OCI-LY7 (cell line): ENCODE measurements around the gene FAM107B. TPM values are rescaled to one million over a fixed set of nuclear protein-coding genes. Genes with fewer than 3 reads are reported as not detected.

Experiments
- BruUV-seq: library from RNA; stranded (reverse); fragments of 400-500 nt; replicated peaks from 2 replicates; lab custom pipeline; 2021; lab: Mats Ljungman, UMichigan
- CTCF ChIA-PET: fragments of 300-600 bp; sonication (Branson Sonifier 250); formaldehyde crosslinking; loops from one replicate; lab custom pipeline; 2022; ENCODE audit warnings: antibody characterized with exemption; ENCODE audit not compliant: unreplicated experiment; lab: Charles Lee
- POLR2A ChIA-PET: fragments of 300-600 bp; sonication (Branson Sonifier 250); formaldehyde crosslinking; loops from one replicate; lab custom pipeline; 2022; ENCODE audit warnings: antibody characterized with exemption; lab: Charles Lee
- DNase-seq: peaks from one replicate; pipeline ENCODE4 v3.0.0-alpha.2; 2015; ENCODE audit warnings: low spot score
- H2AFZ ChIP-seq: fragments of 200-600 bp; sonication (generic), shearing (Covaris generic); 2 replicates; pipeline ENCODE4 v1.6.1; 2014; ENCODE audit warnings: mild to moderate bottlenecking, antibody characterized with exemption, low read length, moderate library complexity
- H3K27ac ChIP-seq: fragments of 200-600 bp; sonication (generic); 2 replicates; pipeline ENCODE4 v1.5.1; 2014; ENCODE audit warnings: mixed run types, low read depth, mild to moderate bottlenecking, moderate library complexity, low read length, inconsistent platforms; ENCODE audit not compliant: poor library complexity, severe bottlenecking
- H3K36me3 ChIP-seq: fragments of 200-600 bp; sonication (generic); 2 replicates; pipeline ENCODE4 v1.6.1; 2014; ENCODE audit warnings: mild to moderate bottlenecking, antibody characterized with exemption, low read length, moderate library complexity, mixed read lengths; ENCODE audit not compliant: insufficient read depth
- H3K4me1 ChIP-seq: fragments of 200-600 bp; sonication (generic); 2 replicates; pipeline ENCODE4 v1.5.1; 2014; ENCODE audit warnings: mild to moderate bottlenecking, low read length; ENCODE audit not compliant: insufficient read depth, poor library complexity, severe bottlenecking
- H3K4me2 ChIP-seq: fragments of 200-600 bp; sonication (generic); 2 replicates; pipeline ENCODE4 v1.6.1; 2014; ENCODE audit warnings: mild to moderate bottlenecking, low read length
- H3K4me3 ChIP-seq: fragments of 200-600 bp; sonication (generic); 2 replicates; pipeline ENCODE4 v1.5.1; 2014; ENCODE audit warnings: mild to moderate bottlenecking, low read depth, low read length; ENCODE audit not compliant: poor library complexity, severe bottlenecking
- H3K79me2 ChIP-seq: fragments of 200-600 bp; sonication (generic); 2 replicates; pipeline ENCODE4 v1.6.1; 2016; ENCODE audit warnings: low read depth, mild to moderate bottlenecking, low read length, moderate library complexity, mixed read lengths; ENCODE audit not compliant: insufficient read depth
- H3K9me2 ChIP-seq: fragments of 200-600 bp; sonication (generic); 2 replicates; pipeline ENCODE4 v1.6.1; 2016; ENCODE audit warnings: mild to moderate bottlenecking, low read length, mixed read lengths; ENCODE audit not compliant: insufficient read depth
- H3K9me3 ChIP-seq: fragments of 200-600 bp; sonication (generic); 2 replicates; pipeline ENCODE4 v1.6.1; 2014; ENCODE audit warnings: mild to moderate bottlenecking, mixed run types, low read length, mixed read lengths
- H4K20me1 ChIP-seq: fragments of 200-600 bp; sonication (generic); 2 replicates; pipeline ENCODE4 v1.6.1; 2014; ENCODE audit warnings: mild to moderate bottlenecking, antibody characterized with exemption, low read length, moderate library complexity, mixed read lengths; ENCODE audit not compliant: insufficient read depth
- CTCF ChIP-seq: fragments of 200-600 bp; sonication (generic); conservative IDR thresholded peaks from 2 replicates; pipeline ENCODE4 v1.5.1; 2014; ENCODE audit warnings: mild to moderate bottlenecking, antibody characterized with exemption, low read length, moderate library complexity, mixed read lengths
- EZH2phosphoT487 ChIP-seq: fragments of 200-600 bp; sonication (generic); IDR thresholded peaks from 2 replicates; pipeline ENCODE4 v1.6.1; 2018; ENCODE audit warnings: low read depth, borderline replicate concordance, mild to moderate bottlenecking, mixed run types, antibody characterized with exemption, low read length, moderate library complexity, mixed read lengths
- intact Hi-C: fragments of 100-400 bp; cut with micrococcal nuclease; formaldehyde crosslinking; loops from one replicate; pipeline ENCODE4 v1.10.0; 2022; ENCODE audit not compliant: unreplicated experiment
- total RNA-seq, 2 experiments: library from RNA; depleted of rRNA in 1 of 2; stranded (reverse); fragments of >200 nt in 1 of 2; shearing (Covaris generic) in 1 of 2; gene quantifications; 2 replicates each; pipeline ENCODE4 v1.2.3, GENCODE V29; 2014 to 2022

FAM107B gene
- total RNA-seq, 2 experiments from 2014 or later: 114 to 398 TPM

- no TSS peak for BruUV-seq
- H3K27ac ChIP-seq: no peak overlapping the region
- ChIA-PET CTCF (no interaction called here), POLR2A (interaction anchor here (1.0 kb wide), 1 partner anchor 10 kb away, joined by 3 read pairs; no protein-coding TSS in a partner anchor)
- no peak overlapping the region for H2AFZ ChIP-seq
- H3K4me3 ChIP-seq: no peak overlapping the region
- DNase-seq: no peak
- H3K79me2 ChIP-seq: peaks cover 100% of the 10 kb centered on the region
- intact Hi-C loops: no loop called here
- H3K9me2 ChIP-seq: no peaks in the 10 kb centered on the region
- peaks cover 99% of the 10 kb centered on the region for H3K36me3 ChIP-seq
- H3K4me2 ChIP-seq: no peak overlapping the region
- peaks cover 14% of the 10 kb centered on the region; the same call in 1 of the 2 replicates for H4K20me1 ChIP-seq
- peaks cover 49% of the 10 kb centered on the region for H3K4me1 ChIP-seq
- no peaks in the 10 kb centered on the region for H3K9me3 ChIP-seq
- TF ChIP-seq EZH2phosphoT487: no peak
- TF ChIP-seq CTCF: no peak
Measured at GRCh38 chr10:14595526-14596182, 179.0 kb downstream of the FAM107B start.

- Histone ChIP-seq H3K4me2 (no peak overlapping the region), H3K36me3 (peaks cover 99% of the 10 kb centered on the region), H3K9me2 (no peaks in the 10 kb centered on the region), H3K9me3 (no peaks in the 10 kb centered on the region), H4K20me1 (peaks cover 12% of the 10 kb centered on the region; the same call in 1 of the 2 replicates), H3K79me2 (peaks cover 100% of the 10 kb centered on the region), H2AFZ (no peak overlapping the region), H3K4me1 (peaks cover 47% of the 10 kb centered on the region), H3K27ac (no peak overlapping the region), H3K4me3 (no peak overlapping the region)
- TF ChIP-seq CTCF: no peak
- TF ChIP-seq EZH2phosphoT487: no peak
- ChIA-PET CTCF (no interaction called here), POLR2A (interaction anchor here (0.8 to 1.0 kb wide), 2 partner anchors 10 to 98 kb away, joined by 3 read pairs; no protein-coding TSS in a partner anchor)
- DNase-seq: no peak
- intact Hi-C loops: no loop called here
- BruUV-seq: no TSS peak
Measured at GRCh38 chr10:14594878-14595525, 179.7 kb downstream of the FAM107B start.
